CD4-positive, CD25-positive, alpha-beta regulatory T cell (primary cell): Measurements from ENCODE around the gene INO80. TPM values are rescaled to one million over a fixed set of nuclear protein-coding genes. Genes with fewer than 3 reads are reported as not detected.
"Not testable (repeated sequence)": the region's sequence is repeated elsewhere in the genome, so short reads cannot be mapped to it uniquely, and the experiment has no call there.

ENCODE experiments used
- ATAC-seq, 2 donors: fragments of 150-1000 bp; cut with Tn5 transposase; one replicate each; pipeline ENCODE4 v1.10.0; 2021; ENCODE audit warnings: low read depth in 2 of 2, moderate number of reproducible peaks in 2 of 2, moderate library complexity in 1 of 2
- DNase-seq, 3 donors: peaks; one replicate each; pipeline versions ENCODE4 v3.0.0 to v3.0.0-alpha.2; 2012 to 2022; ENCODE audit warnings: mixed read lengths in 1 of 3
- H3K27ac ChIP-seq: one replicate; pipeline ENCODE4 v1.7.0; 2013; ENCODE audit warnings: mild to moderate bottlenecking, low read length; ENCODE audit not compliant: insufficient read depth, poor library complexity, severe bottlenecking
- H3K27me3 ChIP-seq: one replicate; pipeline ENCODE4 v1.7.0; 2013; ENCODE audit warnings: low read length; ENCODE audit not compliant: control insufficient read depth, insufficient read depth
- H3K36me3 ChIP-seq: one replicate; pipeline ENCODE4 v1.7.0; 2013; ENCODE audit warnings: mild to moderate bottlenecking, low read length, moderate library complexity; ENCODE audit not compliant: control insufficient read depth, insufficient read depth
- H3K4me1 ChIP-seq: 2 replicates; pipeline ENCODE4 v1.7.0; 2013; ENCODE audit warnings: mild to moderate bottlenecking, low read length; ENCODE audit not compliant: insufficient read depth, control insufficient read depth, poor library complexity, severe bottlenecking
- H3K4me3 ChIP-seq: one replicate; pipeline ENCODE4 v1.7.0; 2013; ENCODE audit warnings: low read depth, mild to moderate bottlenecking, low read length, moderate library complexity
- H3K9me3 ChIP-seq, 2 experiments: 1 replicate in 1 of 2; 2 replicates in 1 of 2; pipeline ENCODE4 v1.7.0; 2013; ENCODE audit warnings: low read length in 2 of 2, mild to moderate bottlenecking in 1 of 2, moderate library complexity in 1 of 2; ENCODE audit not compliant: control insufficient read depth in 2 of 2
- H3K27ac Mint-ChIP-seq, 3 donors: one replicate each; pipeline ENCODE4 v1.8.0; 2020 to 2022; ENCODE audit warnings: mild to moderate bottlenecking in 3 of 3, mixed read lengths in 3 of 3, moderate library complexity in 2 of 3
- H3K27me3 Mint-ChIP-seq: one replicate; pipeline ENCODE4 v1.8.0; 2022; ENCODE audit warnings: mild to moderate bottlenecking, mixed read lengths
- H3K36me3 Mint-ChIP-seq: one replicate; pipeline ENCODE4 v1.8.0; 2020; ENCODE audit warnings: mixed read lengths
- H3K4me1 Mint-ChIP-seq, 4 donors: one replicate each; pipeline ENCODE4 v1.8.0; 2020 to 2022; ENCODE audit warnings: mixed read lengths in 4 of 4, mild to moderate bottlenecking in 1 of 4
- H3K4me3 Mint-ChIP-seq, 4 donors: one replicate each; pipeline ENCODE4 v1.8.0; 2020 to 2022; ENCODE audit warnings: mild to moderate bottlenecking in 4 of 4, mixed read lengths in 4 of 4, moderate library complexity in 3 of 4
- H3K9me3 Mint-ChIP-seq, 7 donors: one replicate each; pipeline ENCODE4 v1.8.0; 2020 to 2022; ENCODE audit warnings: mixed read lengths in 7 of 7, mild to moderate bottlenecking in 3 of 7, moderate library complexity in 2 of 7
- polyA plus RNA-seq, 4 donors: library from polyadenylated mRNA; unstranded; fragments of 300-500 nt; fragmentation: Illumina TruSeq; gene quantifications; one replicate each; pipeline ENCODE4 v1.2.3, GENCODE V29; 2021
- total RNA-seq: library from RNA; stranded (reverse); gene quantifications from one replicate; pipeline ENCODE4 v1.2.3, GENCODE V29; 2022

Gene INO80
- total and polyA plus RNA-seq, 5 donors from 2014 or later: 3.0 to 36.1 (median 3.8) TPM

GRCh38 chr15:40974879-40975278 is 141.2 kb downstream of the INO80 start:
- Mint-ChIP-seq H3K9me3 (no peaks in the 10 kb centered on the region), H3K36me3 (peaks cover 23% of the 10 kb centered on the region), H3K27ac (no peak overlapping the region), H3K4me1 (no peaks in the 10 kb centered on the region), H3K27me3 (peaks cover 4% of the 10 kb centered on the region), H3K4me3 (no peak overlapping the region)
- DNase-seq (no peak), ATAC-seq (no peak)
- no peaks in the 10 kb centered on the region for H3K4me1 ChIP-seq
- no peaks in the 10 kb centered on the region for H3K9me3 ChIP-seq
- no peak overlapping the region for H3K27ac ChIP-seq
- no peak overlapping the region for H3K4me3 ChIP-seq
- peaks cover 31% of the 10 kb centered on the region for H3K36me3 ChIP-seq
- no peaks in the 10 kb centered on the region for H3K27me3 ChIP-seq

DNA sequence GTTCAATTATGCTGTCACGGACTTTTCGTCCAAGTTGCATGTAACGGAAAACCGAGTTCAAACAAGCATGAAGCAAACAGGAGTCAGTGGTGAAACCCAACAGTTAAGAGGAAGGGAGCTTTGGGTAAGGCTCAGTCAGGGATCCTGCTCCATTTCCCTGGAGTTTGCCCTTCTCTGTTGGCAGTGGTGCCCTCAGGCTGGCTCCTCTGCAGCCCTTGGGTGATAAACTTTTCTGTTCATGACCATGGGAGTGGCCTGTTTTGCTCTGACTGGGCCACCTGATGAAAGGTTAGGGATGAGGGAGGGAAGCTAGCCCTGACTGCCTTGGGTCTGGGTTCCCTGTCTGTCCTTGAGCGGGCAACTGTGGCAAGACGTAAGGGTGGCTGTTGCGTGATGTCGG is 146.7 kb downstream of the INO80 start:
- DNase-seq (no peak), ATAC-seq (no peak)
- no peak overlapping the region for H3K27ac ChIP-seq
- no peak overlapping the region for H3K4me3 Mint-ChIP-seq
- H3K36me3 Mint-ChIP-seq: no peaks in the 10 kb centered on the region
- H3K27me3 ChIP-seq: no peaks in the 10 kb centered on the region
- H3K4me1 ChIP-seq: no peaks in the 10 kb centered on the region
- no peaks in the 10 kb centered on the region for H3K9me3 ChIP-seq
- H3K9me3 Mint-ChIP-seq: no peaks in the 10 kb centered on the region
- H3K27ac Mint-ChIP-seq: no peak overlapping the region
- no peaks in the 10 kb centered on the region for H3K4me1 Mint-ChIP-seq
- H3K4me3 ChIP-seq: no peak overlapping the region
- no peaks in the 10 kb centered on the region for H3K36me3 ChIP-seq
- H3K27me3 Mint-ChIP-seq: peaks cover 23% of the 10 kb centered on the region

DNA sequence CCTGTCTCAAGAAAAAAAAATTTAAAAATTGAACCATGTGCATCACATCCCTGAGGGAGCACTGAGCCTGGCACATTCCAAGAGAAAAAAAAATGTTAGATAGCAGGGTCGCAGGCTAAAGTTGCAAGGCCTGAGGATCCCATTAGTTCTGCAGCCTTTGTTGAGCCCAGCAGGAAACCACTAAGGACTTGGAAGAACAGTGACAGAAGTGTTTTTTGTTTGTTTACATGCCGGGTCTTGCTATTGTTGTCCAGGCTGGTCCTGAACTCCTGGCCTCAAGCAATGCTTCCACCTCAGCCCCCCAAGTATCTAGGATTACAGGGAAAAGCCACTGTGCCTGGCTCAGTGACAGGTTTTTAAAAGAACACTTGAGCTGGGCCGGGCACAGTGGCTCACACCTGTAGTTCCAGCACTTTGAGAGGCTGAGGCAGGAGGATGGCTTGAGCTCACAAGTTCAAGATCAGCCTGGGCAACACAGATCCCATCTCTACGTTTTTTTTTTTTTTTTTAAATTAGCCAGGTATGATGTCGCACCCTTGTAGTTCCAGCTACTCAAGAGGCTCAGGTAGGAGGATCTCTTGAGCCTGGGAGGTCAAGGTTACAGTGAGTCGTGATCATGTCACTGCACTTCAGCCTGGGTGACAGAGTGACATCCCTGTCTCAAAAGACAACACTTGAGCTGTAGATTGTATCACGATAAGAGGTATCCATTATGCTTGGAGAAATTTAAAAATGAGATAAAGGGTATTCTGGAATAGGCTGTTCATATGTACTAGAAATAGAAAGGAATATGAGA is 147.6 kb downstream of the INO80 start:
- no peaks in the 10 kb centered on the region for H3K4me1 Mint-ChIP-seq
- no peak overlapping the region for H3K4me3 Mint-ChIP-seq
- no peaks in the 10 kb centered on the region for H3K36me3 Mint-ChIP-seq
- no peaks in the 10 kb centered on the region for H3K9me3 Mint-ChIP-seq
- Histone ChIP-seq H3K4me3 (no peak overlapping the region), H3K27ac (no peak overlapping the region), H3K4me1 (no peaks in the 10 kb centered on the region), H3K27me3 (no peaks in the 10 kb centered on the region), H3K36me3 (no peaks in the 10 kb centered on the region), H3K9me3 (no peaks in the 10 kb centered on the region)
- DNase-seq (no peak), ATAC-seq (no peak)
- H3K27ac Mint-ChIP-seq: no peak overlapping the region
- H3K27me3 Mint-ChIP-seq: peaks cover 29% of the 10 kb centered on the region

- ATAC-seq (no peak), DNase-seq (no peak)
- H3K9me3 ChIP-seq: no peaks in the 10 kb centered on the region
- Mint-ChIP-seq H3K4me3 (no peak overlapping the region), H3K4me1 (peaks cover 0 to 3% (median 2%) of the 10 kb centered on the region in 4 donors), H3K27me3 (peaks cover 30% of the 10 kb centered on the region), H3K36me3 (no peaks in the 10 kb centered on the region), H3K27ac (no peak overlapping the region), H3K9me3 (no peaks in the 10 kb centered on the region)
- H3K4me3 ChIP-seq: no peak overlapping the region
- no peaks in the 10 kb centered on the region for H3K27me3 ChIP-seq
- no peaks in the 10 kb centered on the region for H3K4me1 ChIP-seq
- H3K27ac ChIP-seq: no peak overlapping the region
- H3K36me3 ChIP-seq: no peaks in the 10 kb centered on the region
Measured at GRCh38 chr15:40964634-40965033, 151.4 kb downstream of the INO80 start.

- no peaks in the 10 kb centered on the region for H3K36me3 ChIP-seq
- Mint-ChIP-seq H3K4me1 (peaks cover 0 to 3% (median 2%) of the 10 kb centered on the region in 4 donors), H3K9me3 (no peaks in the 10 kb centered on the region), H3K27me3 (peaks cover 30% of the 10 kb centered on the region), H3K36me3 (no peaks in the 10 kb centered on the region), H3K4me3 (no peak overlapping the region), H3K27ac (no peak overlapping the region)
- H3K4me3 ChIP-seq: no peak overlapping the region
- H3K27ac ChIP-seq: no peak overlapping the region
- no peak for ATAC-seq
- no peaks in the 10 kb centered on the region for H3K27me3 ChIP-seq
- H3K4me1 ChIP-seq: no peaks in the 10 kb centered on the region
- no peaks in the 10 kb centered on the region for H3K9me3 ChIP-seq
- DNase-seq: no peak
Measured at GRCh38 chr15:40964006-40964405, 152.1 kb downstream of the INO80 start.

GRCh38 chr15:40963201-40963600 is 152.9 kb downstream of the INO80 start:
- Mint-ChIP-seq H3K4me3 (no peak overlapping the region), H3K9me3 (no peaks in the 10 kb centered on the region), H3K4me1 (peaks cover 0 to 3% (median 2%) of the 10 kb centered on the region in 4 donors), H3K27me3 (peaks cover 31% of the 10 kb centered on the region), H3K36me3 (no peaks in the 10 kb centered on the region), H3K27ac (no peak overlapping the region)
- Histone ChIP-seq H3K4me3 (no peak overlapping the region), H3K27ac (no peak overlapping the region), H3K27me3 (no peaks in the 10 kb centered on the region), H3K36me3 (no peaks in the 10 kb centered on the region), H3K9me3 (no peaks in the 10 kb centered on the region), H3K4me1 (no peaks in the 10 kb centered on the region)
- DNase-seq (no peak), ATAC-seq (no peak)

- H3K36me3 Mint-ChIP-seq, H3K4me3 ChIP-seq, H3K4me1 Mint-ChIP-seq, H3K4me3 Mint-ChIP-seq, ATAC-seq, H3K27me3 ChIP-seq, H3K9me3 Mint-ChIP-seq, H3K4me1 ChIP-seq, H3K36me3 ChIP-seq, H3K27ac ChIP-seq, DNase-seq, H3K27ac Mint-ChIP-seq, H3K9me3 ChIP-seq: not testable (repeated sequence)
- peaks cover 33% of the 10 kb centered on the region for H3K27me3 Mint-ChIP-seq
Measured at GRCh38 chr15:40962317-40962716, 153.8 kb downstream of the INO80 start.

DNA sequence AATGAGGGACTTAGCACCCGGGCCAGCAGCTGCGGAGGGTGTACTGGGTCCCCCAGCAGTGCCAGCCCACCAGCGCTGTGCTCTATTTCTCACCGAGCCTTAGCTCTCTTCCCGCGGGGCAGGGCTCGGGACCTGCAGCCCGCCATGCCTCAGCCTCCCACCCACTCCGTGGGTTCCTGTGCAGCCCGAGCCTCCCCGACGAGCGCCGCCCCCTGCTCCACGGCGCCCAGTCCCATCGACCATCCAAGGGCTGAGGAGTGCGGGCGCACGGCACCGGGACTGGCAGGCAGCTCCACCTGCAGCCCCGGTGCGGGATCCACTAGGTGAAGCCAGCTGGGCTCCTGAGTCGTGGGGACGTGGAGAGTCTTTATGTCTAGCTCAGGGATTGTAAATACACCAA is 154.3 kb downstream of the INO80 start:
- peaks cover 27% of the 10 kb centered on the region for H3K27me3 Mint-ChIP-seq
- not testable (repeated sequence) for H3K36me3 Mint-ChIP-seq, H3K36me3 ChIP-seq, ATAC-seq, H3K9me3 ChIP-seq, H3K4me1 Mint-ChIP-seq, H3K4me3 ChIP-seq, H3K4me3 Mint-ChIP-seq, DNase-seq, H3K27ac ChIP-seq, H3K9me3 Mint-ChIP-seq, H3K4me1 ChIP-seq, H3K27ac Mint-ChIP-seq, H3K27me3 ChIP-seq
